Urothelium cell line (cell line): Measurements from ENCODE around the gene ENTR1.

Experiments used
- DNase-seq: peaks from one replicate; pipeline ENCODE4 v3.0.0; 2011; ENCODE audit warnings: low spot score, mixed read lengths
- FAIRE-seq: peaks from 2 replicates; lab custom pipeline; 2011; peaks lifted over from hg19 to GRCh38; lab: Jason Lieb, UNC

The ENTR1 gene

GRCh38 chr9:136399176-136400037 lies 11.0 kb downstream of the ENTR1 start:
- no peak for FAIRE-seq
- DNase-seq: peak; percentile 17

DNA sequence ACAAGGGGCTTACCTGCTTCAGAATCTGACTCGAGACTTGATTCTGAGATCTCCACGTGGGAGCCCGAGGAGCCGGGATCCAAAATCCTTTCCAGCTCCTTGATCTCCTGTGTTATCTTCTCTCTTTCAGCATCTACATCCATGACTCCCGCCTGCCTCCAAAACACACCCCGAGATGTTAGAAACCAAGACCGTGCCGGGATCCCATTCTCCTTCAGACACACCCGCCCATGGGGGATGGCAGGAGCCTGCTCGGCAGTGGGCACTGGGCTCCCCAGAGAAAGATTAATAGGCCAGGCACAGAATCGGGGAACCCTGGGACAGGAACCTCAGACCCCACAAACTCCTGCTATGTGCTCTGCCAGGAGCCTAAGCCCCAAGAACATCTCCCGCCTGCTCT lies 12.1 kb downstream of the ENTR1 start:
- FAIRE-seq (no peak), DNase-seq (no peak)

DNA sequence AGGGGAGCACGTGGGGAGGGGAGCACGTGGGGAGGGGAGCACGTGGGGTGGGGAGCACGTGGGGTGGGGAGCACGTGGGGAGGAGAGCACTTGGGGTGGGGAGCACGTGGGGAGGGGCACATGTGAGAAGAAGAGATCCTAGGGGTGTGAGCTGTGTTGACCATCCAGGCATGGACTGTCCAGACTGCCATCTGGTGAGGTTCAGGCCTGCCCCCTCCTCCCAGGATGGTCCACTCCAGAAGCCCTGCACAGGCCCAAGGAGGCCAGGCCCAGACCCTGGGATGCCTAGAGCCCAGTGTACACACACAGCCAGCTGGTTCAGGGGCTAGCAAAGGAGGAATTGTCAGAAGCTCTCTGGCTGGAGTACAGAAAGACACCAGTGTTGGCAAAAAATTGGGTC lies 12.8 kb downstream of the ENTR1 start:
- FAIRE-seq: no peak

GRCh38 chr9:136396219-136396515 lies 14.2 kb downstream of the ENTR1 start:
- FAIRE-seq (no peak), DNase-seq (no peak)

More for the DNA sequence above, 12.8 kb downstream of the ENTR1 start:
- DNase-seq: no peak

- DNase-seq (no peak), FAIRE-seq (no peak)
Observed at GRCh38 chr9:136395345-136396218, 14.8 kb downstream of the ENTR1 start.

DNA sequence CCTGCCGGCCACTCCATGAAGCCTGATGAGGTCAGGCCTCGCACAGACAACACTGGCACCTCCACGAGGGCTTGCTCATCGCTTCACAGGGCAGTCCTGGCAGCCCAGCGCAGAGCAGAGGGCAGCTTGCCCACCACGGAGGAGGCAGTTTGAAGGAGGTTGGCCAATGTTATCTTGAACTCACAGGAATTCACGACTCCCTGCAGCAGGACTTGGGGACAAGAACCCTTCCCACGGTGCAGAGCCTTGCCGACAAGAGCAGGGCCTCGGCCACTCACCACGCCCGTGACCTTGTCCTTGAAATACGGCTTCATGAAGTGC lies 15.4 kb downstream of the ENTR1 start:
- no peak for FAIRE-seq

GRCh38 chr9:136394312-136395019 lies 15.9 kb downstream of the ENTR1 start:
- FAIRE-seq (no peak), DNase-seq (no peak)

More for the DNA sequence above, 15.4 kb downstream of the ENTR1 start:
- no peak for DNase-seq

DNA sequence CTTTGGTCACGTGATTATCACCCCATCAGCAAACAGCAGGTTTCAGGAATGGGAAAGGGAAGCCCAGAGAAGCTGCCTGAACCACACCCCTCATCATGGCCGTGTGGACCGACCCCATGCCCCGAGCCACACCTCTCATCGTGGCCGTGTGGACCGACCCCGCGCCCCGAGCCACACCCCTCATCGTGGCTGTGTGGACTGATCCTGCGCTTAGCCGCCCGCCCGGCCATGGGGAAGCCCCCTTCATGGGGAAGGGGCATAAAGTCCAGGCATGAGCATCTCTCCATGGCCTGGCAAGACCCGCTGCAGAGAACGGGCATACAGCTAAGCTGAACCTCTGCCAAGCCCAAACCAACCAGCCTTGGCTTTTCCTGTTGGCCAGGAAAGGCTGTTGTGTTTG lies 16.9 kb downstream of the ENTR1 start:
- FAIRE-seq (no peak), DNase-seq (no peak)

GRCh38 chr9:136392538-136393449 lies 17.6 kb downstream of the ENTR1 start:
- DNase-seq: no peak
- FAIRE-seq: no peak

- FAIRE-seq (no peak), DNase-seq (no peak)
Observed at GRCh38 chr9:136391737-136392537, 18.5 kb downstream of the ENTR1 start.

- no peak for DNase-seq
- FAIRE-seq: no peak
Observed at GRCh38 chr9:136389396-136389795, 21.0 kb downstream of the ENTR1 start.

DNA sequence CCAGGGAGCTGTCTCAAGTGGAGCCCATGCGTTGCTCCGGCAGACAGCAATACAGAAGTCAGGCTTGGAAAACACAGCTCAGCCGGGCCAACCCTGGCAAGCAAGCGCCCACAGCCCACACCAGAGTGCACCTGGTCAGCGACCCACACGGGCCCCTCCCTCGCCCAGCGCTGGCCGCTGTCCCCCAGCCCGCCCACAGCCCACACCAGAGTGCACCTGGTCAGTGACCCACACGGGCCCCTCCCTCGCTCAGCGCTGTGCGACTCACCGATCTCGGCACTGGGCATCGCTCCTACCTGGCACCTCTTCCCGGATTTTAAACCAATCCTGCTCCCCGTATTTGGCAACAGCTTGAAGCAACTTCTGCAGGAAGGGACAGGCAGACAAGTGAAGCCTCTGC lies 23.2 kb downstream of the ENTR1 start:
- FAIRE-seq: no peak
- DNase-seq: no peak

DNA sequence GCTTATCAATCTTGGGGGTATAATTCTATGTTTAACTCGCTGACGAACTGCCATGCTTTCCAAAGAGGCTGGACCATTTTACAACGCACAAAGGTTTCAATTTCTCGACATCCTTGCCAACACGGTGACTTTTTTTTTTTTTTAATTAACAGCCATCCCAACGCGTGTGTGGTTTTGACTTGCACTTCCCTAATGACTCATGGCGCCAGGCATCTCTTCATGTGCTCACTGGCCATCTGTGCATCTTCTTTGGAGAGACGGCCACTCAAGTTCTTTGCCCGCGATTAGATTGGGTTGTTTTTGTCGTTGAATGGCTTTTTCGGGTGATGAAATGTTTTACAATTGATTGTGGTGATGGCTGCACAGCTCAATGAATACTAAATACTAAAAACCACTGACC lies 24.4 kb downstream of the ENTR1 start:
- DNase-seq (no peak), FAIRE-seq (no peak)

DNA sequence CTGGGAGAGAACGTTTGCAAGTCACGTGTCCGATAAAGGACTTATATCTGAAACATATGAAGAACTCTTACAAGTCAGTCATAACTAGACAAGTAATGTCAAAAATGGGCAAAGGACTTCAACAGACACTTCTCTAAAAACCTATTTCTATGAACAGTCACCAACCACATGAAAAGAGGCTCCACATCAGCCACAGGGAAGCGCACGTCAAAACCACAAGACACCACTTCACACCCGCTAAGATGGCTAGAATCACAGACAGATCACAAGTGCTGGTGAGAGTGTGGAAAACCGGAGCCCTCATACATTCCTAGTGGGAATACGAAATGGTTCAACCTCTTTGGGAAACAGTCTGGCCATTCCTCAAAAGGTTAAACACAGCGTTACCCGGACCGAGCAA lies 25.4 kb downstream of the ENTR1 start:
- FAIRE-seq (no peak), DNase-seq (no peak)

DNA sequence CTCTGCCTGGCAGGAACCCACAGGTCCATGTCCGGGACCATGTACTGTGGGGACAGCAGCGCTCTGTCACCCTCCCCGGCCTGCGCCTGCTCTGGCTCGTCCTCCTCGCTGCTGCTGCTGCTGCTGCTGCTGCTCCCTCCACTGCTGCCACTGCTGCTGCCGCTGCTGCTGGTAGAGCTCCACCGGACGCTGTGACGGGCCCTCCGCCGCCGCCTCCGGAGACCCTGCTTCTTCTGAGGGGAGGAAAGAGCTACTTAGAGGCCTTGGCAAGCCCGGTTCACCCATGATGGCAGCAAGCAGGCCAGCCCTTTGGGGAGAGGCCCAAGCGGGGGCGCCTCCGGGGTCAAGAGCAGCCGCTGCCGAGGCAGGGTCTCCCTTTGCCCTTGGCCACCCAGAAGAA lies 27.0 kb downstream of the ENTR1 start:
- DNase-seq (no peak), FAIRE-seq (no peak)

- DNase-seq (no peak), FAIRE-seq (no peak)
Observed at GRCh38 chr9:136381966-136382513, 28.4 kb downstream of the ENTR1 start.

GRCh38 chr9:136381311-136381710 lies 29.1 kb downstream of the ENTR1 start:
- DNase-seq (no peak), FAIRE-seq (no peak)

GRCh38 chr9:136380381-136380780 lies 30.0 kb downstream of the ENTR1 start:
- no peak for FAIRE-seq
- DNase-seq: no peak

- no peak for FAIRE-seq
- DNase-seq: no peak
Observed at GRCh38 chr9:136379891-136380290, 30.5 kb downstream of the ENTR1 start.
